ENCODE results near the gene NINJ2.

DNA sequence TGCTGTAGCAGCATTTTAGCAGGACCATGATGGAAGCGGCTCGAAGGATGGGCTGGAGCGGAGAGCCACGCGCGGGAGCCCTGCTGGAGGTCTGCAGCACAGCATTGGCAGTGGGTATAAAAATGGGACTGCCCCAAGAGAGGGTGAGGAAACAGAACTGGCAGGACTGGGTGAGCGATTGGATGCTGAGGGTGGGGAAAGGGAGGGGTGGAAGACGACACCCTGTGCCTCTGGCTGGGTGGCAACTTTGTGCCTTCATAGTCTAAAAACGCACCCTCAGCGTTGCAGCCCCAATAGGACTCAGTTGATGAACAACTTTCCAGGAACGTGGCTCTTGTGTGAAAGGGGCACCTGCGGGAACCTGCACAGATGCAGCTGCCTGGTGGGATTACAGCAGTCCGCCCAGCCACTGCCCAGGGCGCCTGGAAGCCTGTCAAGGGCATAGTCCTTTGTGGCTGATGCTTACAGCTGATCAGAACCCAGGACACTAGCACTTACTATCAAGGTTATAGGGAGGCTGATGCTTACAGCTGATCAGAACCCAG is 73.0 kb downstream of the NINJ2 start:
- TF ChIP-seq, protein P1, sequence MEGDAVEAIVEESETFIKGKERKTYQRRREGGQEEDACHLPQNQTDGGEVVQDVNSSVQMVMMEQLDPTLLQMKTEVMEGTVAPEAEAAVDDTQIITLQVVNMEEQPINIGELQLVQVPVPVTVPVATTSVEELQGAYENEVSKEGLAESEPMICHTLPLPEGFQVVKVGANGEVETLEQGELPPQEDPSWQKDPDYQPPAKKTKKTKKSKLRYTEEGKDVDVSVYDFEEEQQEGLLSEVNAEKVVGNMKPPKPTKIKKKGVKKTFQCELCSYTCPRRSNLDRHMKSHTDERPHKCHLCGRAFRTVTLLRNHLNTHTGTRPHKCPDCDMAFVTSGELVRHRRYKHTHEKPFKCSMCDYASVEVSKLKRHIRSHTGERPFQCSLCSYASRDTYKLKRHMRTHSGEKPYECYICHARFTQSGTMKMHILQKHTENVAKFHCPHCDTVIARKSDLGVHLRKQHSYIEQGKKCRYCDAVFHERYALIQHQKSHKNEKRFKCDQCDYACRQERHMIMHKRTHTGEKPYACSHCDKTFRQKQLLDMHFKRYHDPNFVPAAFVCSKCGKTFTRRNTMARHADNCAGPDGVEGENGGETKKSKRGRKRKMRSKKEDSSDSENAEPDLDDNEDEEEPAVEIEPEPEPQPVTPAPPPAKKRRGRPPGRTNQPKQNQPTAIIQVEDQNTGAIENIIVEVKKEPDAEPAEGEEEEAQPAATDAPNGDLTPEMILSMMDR (IDR thresholded peaks at IDR 0.05) = no peak
- TF ChIP-seq POLR2A (IDR thresholded peaks at IDR 0.05) (no peak), EP300 (IDR thresholded peaks at IDR 0.05) (no peak)
